HEK293 (cell line): ENCODE data around the gene CFAP97D2.
A peak's percentile ranks its signal among the peaks of the same experiment; 100 is the strongest.

Experiments
- CTCF ChIA-PET: fragments of 350-600 bp; formaldehyde crosslinking; extraction: SDS; loops from one replicate; lab custom pipeline; 2021; ENCODE audit warnings: antibody characterized with exemption; lab: Yijun Ruan, JAX
- POLR2A ChIA-PET: fragments of 300-600 bp; formaldehyde crosslinking; extraction: SDS; loops from one replicate; lab custom pipeline; 2020; ENCODE audit warnings: antibody characterized with exemption, inconsistent platforms; lab: Yijun Ruan, JAX
- H3K27ac ChIP-seq: fragments of 200-500 bp; sonication (Bioruptor generic); 2 replicates; pipeline ENCODE4 v1.5.1; 2014; ENCODE audit warnings: low read depth, low read length, control low read depth, inconsistent platforms; ENCODE audit errors: extremely low read depth
- H3K36me3 ChIP-seq, 2 experiments: fragments of 200-500 bp in 1 of 2; sonication (Bioruptor generic) in 1 of 2; 1 replicate in 1 of 2; 2 replicates in 1 of 2; pipeline ENCODE4 v1.5.1; 2014 to 2017; ENCODE audit warnings: inconsistent platforms in 2 of 2, low read length in 2 of 2; ENCODE audit not compliant: control insufficient read depth in 2 of 2, insufficient read depth in 1 of 2
- H3K4me1 ChIP-seq: fragments of 200-500 bp; sonication (Bioruptor generic); 2 replicates; pipeline ENCODE4 v1.5.1; 2014; ENCODE audit warnings: mild to moderate bottlenecking, low read length, inconsistent platforms; ENCODE audit not compliant: control insufficient read depth, insufficient read depth
- H3K4me3 ChIP-seq: 2 replicates; pipeline ENCODE4 v1.5.1; 2011; ENCODE audit warnings: low read depth, mild to moderate bottlenecking, control low read depth, low read length, moderate library complexity
- H3K9me3 ChIP-seq: fragments of 200-500 bp; sonication (Bioruptor generic); 2 replicates; pipeline ENCODE4 v1.5.1; 2014; ENCODE audit warnings: low read depth, low read length, inconsistent platforms; ENCODE audit not compliant: control insufficient read depth, insufficient read depth
- GLI4 ChIP-seq: fragments of 450-650 bp; formaldehyde crosslinking; IDR thresholded peaks from 2 replicates; pipeline ENCODE4 v1.5.1; 2016; ENCODE audit warnings: missing biosample characterization, missing genetic modification characterization
- HOXD13 ChIP-seq: sonication (generic); formaldehyde crosslinking; IDR thresholded peaks from 2 replicates; pipeline ENCODE4 v1.8.0; 2022; ENCODE audit warnings: missing genetic modification reagents, borderline replicate concordance
- KLF17 ChIP-seq: fragments of 450-650 bp; formaldehyde crosslinking; IDR thresholded peaks from 2 replicates; pipeline ENCODE4 v1.5.1; 2016; ENCODE audit warnings: missing biosample characterization, missing genetic modification characterization
- KLF9 ChIP-seq: fragments of 450-650 bp; formaldehyde crosslinking; IDR thresholded peaks from 2 replicates; pipeline ENCODE4 v1.5.1; 2016; ENCODE audit warnings: missing biosample characterization, missing genetic modification characterization, low read depth
- RBAK ChIP-seq: fragments of 450-650 bp; formaldehyde crosslinking; IDR thresholded peaks from 2 replicates; pipeline ENCODE4 v1.5.1; 2016; ENCODE audit warnings: missing biosample characterization, missing genetic modification characterization
- TCF7L2 ChIP-seq: IDR thresholded peaks from 2 replicates; pipeline ENCODE4 v1.6.1; 2011; ENCODE audit warnings: low read depth, mild to moderate bottlenecking, inconsistent platforms, low read length, moderate library complexity, borderline replicate concordance
- TRIM28 ChIP-seq: IDR thresholded peaks from 2 replicates; pipeline ENCODE4 v1.6.1; 2011; ENCODE audit warnings: low read length, control low read depth, borderline replicate concordance
- TSHZ1 ChIP-seq: fragments of 450-650 bp; formaldehyde crosslinking; IDR thresholded peaks from 2 replicates; pipeline ENCODE4 v1.5.1; 2016; ENCODE audit warnings: missing biosample characterization, missing genetic modification characterization, borderline replicate concordance
- ZBTB8A ChIP-seq: fragments of 450-650 bp; formaldehyde crosslinking; IDR thresholded peaks from 2 replicates; pipeline ENCODE4 v1.5.1; 2016; ENCODE audit warnings: missing biosample characterization, missing genetic modification characterization
- ZIC2 ChIP-seq: fragments of 450-650 bp; formaldehyde crosslinking; IDR thresholded peaks from 2 replicates; pipeline ENCODE4 v1.5.1; 2016; ENCODE audit warnings: missing biosample characterization, missing genetic modification characterization
- ZNF169 ChIP-seq: fragments of 450-650 bp; formaldehyde crosslinking; IDR thresholded peaks from 2 replicates; pipeline ENCODE4 v1.5.1; 2016; ENCODE audit warnings: missing biosample characterization, missing genetic modification characterization
- ZNF175 ChIP-seq: fragments of 450-650 bp; formaldehyde crosslinking; IDR thresholded peaks from 2 replicates; pipeline ENCODE4 v1.5.1; 2016; ENCODE audit warnings: missing biosample characterization, missing genetic modification characterization
- ZNF211 ChIP-seq: fragments of 450-650 bp; formaldehyde crosslinking; IDR thresholded peaks from 2 replicates; pipeline ENCODE4 v1.5.1; 2016; ENCODE audit warnings: low read depth, missing biosample characterization, missing genetic modification characterization
- ZNF223 ChIP-seq: fragments of 450-650 bp; formaldehyde crosslinking; IDR thresholded peaks from 2 replicates; pipeline ENCODE4 v1.5.1; 2016; ENCODE audit warnings: missing biosample characterization, missing genetic modification characterization
- ZNF433 ChIP-seq: fragments of 450-650 bp; formaldehyde crosslinking; IDR thresholded peaks from 2 replicates; pipeline ENCODE4 v1.5.1; 2016; ENCODE audit warnings: missing biosample characterization, missing genetic modification characterization, low read depth
- ZNF48 ChIP-seq: fragments of 450-650 bp; formaldehyde crosslinking; IDR thresholded peaks from 2 replicates; pipeline ENCODE4 v1.5.1; 2016; ENCODE audit warnings: missing biosample characterization, missing genetic modification characterization
- ZNF544 ChIP-seq: fragments of 450-650 bp; formaldehyde crosslinking; IDR thresholded peaks from 2 replicates; pipeline ENCODE4 v1.5.0; 2017; ENCODE audit warnings: missing biosample characterization, missing genetic modification characterization
- ZNF548 ChIP-seq: fragments of 450-650 bp; formaldehyde crosslinking; IDR thresholded peaks from 2 replicates; pipeline ENCODE4 v1.5.1; 2016; ENCODE audit warnings: missing biosample characterization, missing genetic modification characterization
- ZNF621 ChIP-seq: fragments of 450-650 bp; formaldehyde crosslinking; IDR thresholded peaks from 2 replicates; pipeline ENCODE4 v1.5.1; 2017; ENCODE audit warnings: missing biosample characterization, missing genetic modification characterization
- ZNF677 ChIP-seq: fragments of 450-650 bp; IDR thresholded peaks from 2 replicates; pipeline ENCODE4 v1.5.0; 2018; ENCODE audit warnings: missing biosample characterization, mild to moderate bottlenecking, missing genetic modification characterization, moderate library complexity
- ZNF747 ChIP-seq: fragments of 450-650 bp; formaldehyde crosslinking; IDR thresholded peaks from 2 replicates; pipeline ENCODE4 v1.5.1; 2016; ENCODE audit warnings: missing biosample characterization, missing genetic modification characterization
- ZNF792 ChIP-seq: fragments of 450-650 bp; formaldehyde crosslinking; IDR thresholded peaks from 2 replicates; pipeline ENCODE4 v1.5.1; 2016; ENCODE audit warnings: missing biosample characterization, missing genetic modification characterization
- ZNF843 ChIP-seq: fragments of 450-650 bp; formaldehyde crosslinking; IDR thresholded peaks from 2 replicates; pipeline ENCODE4 v1.5.1; 2016; ENCODE audit warnings: missing biosample characterization, missing genetic modification characterization
- ZSCAN4 ChIP-seq: fragments of 450-650 bp; formaldehyde crosslinking; IDR thresholded peaks from 2 replicates; pipeline ENCODE4 v1.5.1; 2017; ENCODE audit warnings: missing biosample characterization, missing genetic modification characterization
- ZXDB ChIP-seq: fragments of 450-650 bp; formaldehyde crosslinking; IDR thresholded peaks from 2 replicates; pipeline ENCODE4 v1.5.1; 2016; ENCODE audit warnings: missing biosample characterization, missing genetic modification characterization
- TF ChIP-seq, protein P1 (sequence below): fragments of 450-650 bp; formaldehyde crosslinking; IDR thresholded peaks from 2 replicates; pipeline ENCODE4; 2016; ENCODE audit warnings: missing biosample characterization, missing genetic modification characterization

Gene CFAP97D2

GRCh38 chr13:114227528-114227927 lies 48.5 kb downstream of the CFAP97D2 start:
- H3K27ac ChIP-seq, result no peak overlapping the region
- no peak for TF ChIP-seq ZNF169 (tag by site-specific recombination)
- TF ChIP-seq ZSCAN4 (tag by site-specific recombination), result peak; percentile 78
- no peak for TF ChIP-seq TSHZ1 (tag by site-specific recombination)
- no peak for TF ChIP-seq KLF17 (tag by site-specific recombination)
- no peak for TF ChIP-seq ZIC2 (tag by site-specific recombination)
- TF ChIP-seq ZXDB, result no peak
- no peak for TF ChIP-seq ZNF48 (tag by site-specific recombination)
- TF ChIP-seq ZNF211 (tag by site-specific recombination), result no peak
- TF ChIP-seq ZNF544 (tag by site-specific recombination), result 0 out of 2 replicates have a peak, but pooled peaks have one; percentile 22
- 0 out of 2 replicates have a peak, but pooled peaks have one; percentile 38 for TF ChIP-seq ZNF223 (tag by site-specific recombination)
- TF ChIP-seq ZNF792, result no peak
- no peak for TF ChIP-seq ZNF677
- TF ChIP-seq, protein P1, sequence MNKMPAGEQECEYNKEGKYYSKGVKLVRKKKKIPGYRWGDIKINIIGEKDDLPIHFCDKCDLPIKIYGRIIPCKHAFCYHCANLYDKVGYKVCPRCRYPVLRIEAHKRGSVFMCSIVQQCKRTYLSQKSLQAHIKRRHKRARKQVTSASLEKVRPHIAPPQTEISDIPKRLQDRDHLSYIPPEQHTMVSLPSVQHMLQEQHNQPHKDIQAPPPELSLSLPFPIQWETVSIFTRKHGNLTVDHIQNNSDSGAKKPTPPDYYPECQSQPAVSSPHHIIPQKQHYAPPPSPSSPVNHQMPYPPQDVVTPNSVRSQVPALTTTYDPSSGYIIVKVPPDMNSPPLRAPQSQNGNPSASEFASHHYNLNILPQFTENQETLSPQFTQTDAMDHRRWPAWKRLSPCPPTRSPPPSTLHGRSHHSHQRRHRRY (tag by site-specific recombination), result 0 out of 2 replicates have a peak, but pooled peaks have one; percentile 44
- TF ChIP-seq ZNF621, result no peak
- no peak for TF ChIP-seq ZNF747 (tag by site-specific recombination)
- 0 out of 2 replicates have a peak, but pooled peaks have one; percentile 34 for TF ChIP-seq KLF9
- TF ChIP-seq GLI4, result 0 out of 2 replicates have a peak, but pooled peaks have one; percentile 22
- TF ChIP-seq ZNF175 (tag by site-specific recombination), result no peak
- no peak for TF ChIP-seq ZNF433
- TF ChIP-seq ZNF548 (tag by site-specific recombination), result no peak
- TF ChIP-seq TCF7L2, result no peak
- TF ChIP-seq HOXD13, result no peak
- TF ChIP-seq ZNF843 (tag by site-specific recombination), result no peak
- no peak for TF ChIP-seq RBAK
- no peak for TF ChIP-seq TRIM28
- TF ChIP-seq ZBTB8A, result no peak
- H3K4me3 ChIP-seq, result no peak overlapping the region
- H3K9me3 ChIP-seq, result no peaks in the 10 kb centered on the region
- no peaks in the 10 kb centered on the region for H3K4me1 ChIP-seq
- no peaks in the 10 kb centered on the region for H3K36me3 ChIP-seq
- ChIA-PET CTCF (interaction anchor here (0.6 to 1.7 kb wide), 4 partner anchors 54 to 407 kb away, joined by 3 to 5 read pairs (median 4); no protein-coding TSS in a partner anchor), POLR2A (no interaction called here)
